ENCODE results near the gene SLC38A6.

DNA sequence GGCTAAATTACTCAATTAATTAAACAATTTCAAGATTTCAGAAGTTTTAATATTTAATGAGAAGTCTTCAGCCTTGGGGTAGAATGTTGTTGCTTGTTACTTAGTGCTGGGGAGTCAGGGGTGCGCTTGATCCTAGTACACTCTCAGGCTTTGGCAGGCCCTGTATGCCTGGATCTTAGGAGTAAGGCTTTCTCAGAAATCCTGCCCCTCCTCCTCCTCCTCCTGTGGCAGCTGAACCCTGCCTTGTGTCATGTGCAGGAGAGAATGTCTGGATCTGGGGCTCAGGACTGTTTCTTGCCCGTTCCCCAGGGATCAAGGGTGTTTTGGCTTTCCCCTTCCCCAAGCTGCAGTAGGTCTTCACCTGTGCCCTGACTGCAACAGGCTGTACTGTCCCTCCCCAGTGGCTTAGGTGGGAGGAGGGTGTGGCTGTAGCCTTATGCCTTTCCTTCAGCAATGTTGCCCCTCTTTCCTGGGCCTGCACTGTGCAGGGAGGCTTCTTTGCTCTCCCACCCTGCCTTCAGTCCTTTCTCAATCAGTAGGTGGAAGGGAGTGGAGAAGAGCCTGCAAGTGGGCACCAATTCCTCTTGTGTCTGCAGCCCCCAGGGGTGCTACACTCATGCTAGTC, 108.2 kb downstream of the SLC38A6 start:
- no peak for TF ChIP-seq TCF12 (IDR thresholded peaks at IDR 0.05; ENCODE audit: low read depth)
- no peak for TF ChIP-seq CREB1 (IDR thresholded peaks at IDR 0.05; ENCODE audit: low read depth)
- no peak for TF ChIP-seq EP300 (IDR thresholded peaks at IDR 0.05; ENCODE audit: borderline replicate concordance)
- no peak for TF ChIP-seq RAD21 (IDR thresholded peaks at IDR 0.05; ENCODE audit: low read depth)
- TF ChIP-seq, protein P1, sequence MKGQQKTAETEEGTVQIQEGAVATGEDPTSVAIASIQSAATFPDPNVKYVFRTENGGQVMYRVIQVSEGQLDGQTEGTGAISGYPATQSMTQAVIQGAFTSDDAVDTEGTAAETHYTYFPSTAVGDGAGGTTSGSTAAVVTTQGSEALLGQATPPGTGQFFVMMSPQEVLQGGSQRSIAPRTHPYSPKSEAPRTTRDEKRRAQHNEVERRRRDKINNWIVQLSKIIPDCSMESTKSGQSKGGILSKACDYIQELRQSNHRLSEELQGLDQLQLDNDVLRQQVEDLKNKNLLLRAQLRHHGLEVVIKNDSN (IDR thresholded peaks at IDR 0.05), result no peak
- TF ChIP-seq TAF1 (IDR thresholded peaks at IDR 0.05; ENCODE audit: low read depth), result no peak
- no peak for TF ChIP-seq REST (IDR thresholded peaks at IDR 0.05; ENCODE audit: low read depth)
- TF ChIP-seq, protein P2, sequence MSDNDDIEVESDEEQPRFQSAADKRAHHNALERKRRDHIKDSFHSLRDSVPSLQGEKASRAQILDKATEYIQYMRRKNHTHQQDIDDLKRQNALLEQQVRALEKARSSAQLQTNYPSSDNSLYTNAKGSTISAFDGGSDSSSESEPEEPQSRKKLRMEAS (IDR thresholded peaks at IDR 0.05), result no peak
- TF ChIP-seq TEAD4 (IDR thresholded peaks at IDR 0.05), result no peak
- TF ChIP-seq CEBPB (IDR thresholded peaks at IDR 0.05), result no peak

Measured in Ishikawa (cell line).